ENCODE measurements around the gene CYP4A22.

CYP4A22 gene

DNA sequence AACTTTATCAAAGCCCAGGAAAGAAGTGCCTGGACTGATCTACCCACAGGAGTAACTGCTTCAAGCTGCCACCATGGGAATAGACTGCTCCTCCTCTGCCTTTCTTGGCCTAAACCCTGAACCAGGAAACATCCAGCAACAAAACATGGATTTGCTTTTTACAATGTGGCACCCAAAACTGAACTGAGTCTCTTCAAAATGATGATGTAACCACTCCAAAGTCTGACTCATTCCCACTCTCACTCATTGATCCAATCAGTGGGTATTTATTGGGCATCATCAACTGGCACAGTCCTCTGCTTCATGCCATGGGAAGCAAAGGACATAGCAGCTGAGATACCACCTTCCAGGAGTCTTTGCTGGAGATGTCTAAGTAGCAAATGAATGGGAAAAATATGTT lies 23.5 kb downstream of the CYP4A22 start:
- no peak for DNase-seq

- no peak for DNase-seq
Measured at GRCh38 chr1:47161298-47162040, 24.2 kb downstream of the CYP4A22 start.

DNA sequence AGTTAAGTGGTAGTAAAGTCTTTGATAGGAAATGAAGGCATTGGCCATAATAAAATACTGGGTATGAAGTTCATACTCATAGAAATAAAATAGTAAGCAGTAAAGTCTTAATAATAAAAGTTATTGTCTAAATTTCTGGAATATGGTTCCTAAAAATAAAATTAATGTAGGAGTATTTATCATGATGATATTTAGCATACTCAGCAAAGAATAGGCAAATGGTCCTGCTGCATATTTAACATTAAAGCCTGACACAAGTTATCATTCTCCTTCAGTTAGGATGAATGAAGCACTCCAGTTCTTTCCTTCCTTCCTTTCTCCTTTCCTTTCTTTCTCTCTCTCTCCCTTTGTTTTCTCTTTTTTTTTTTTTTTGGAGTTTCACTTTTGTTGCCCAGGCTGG lies 27.3 kb downstream of the CYP4A22 start:
- no peak for DNase-seq

GRCh38 chr1:47172782-47173181 lies 35.5 kb downstream of the CYP4A22 start:
- no peak for DNase-seq

GRCh38 chr1:47174656-47175020 lies 37.4 kb downstream of the CYP4A22 start:
- DNase-seq: no peak

DNA sequence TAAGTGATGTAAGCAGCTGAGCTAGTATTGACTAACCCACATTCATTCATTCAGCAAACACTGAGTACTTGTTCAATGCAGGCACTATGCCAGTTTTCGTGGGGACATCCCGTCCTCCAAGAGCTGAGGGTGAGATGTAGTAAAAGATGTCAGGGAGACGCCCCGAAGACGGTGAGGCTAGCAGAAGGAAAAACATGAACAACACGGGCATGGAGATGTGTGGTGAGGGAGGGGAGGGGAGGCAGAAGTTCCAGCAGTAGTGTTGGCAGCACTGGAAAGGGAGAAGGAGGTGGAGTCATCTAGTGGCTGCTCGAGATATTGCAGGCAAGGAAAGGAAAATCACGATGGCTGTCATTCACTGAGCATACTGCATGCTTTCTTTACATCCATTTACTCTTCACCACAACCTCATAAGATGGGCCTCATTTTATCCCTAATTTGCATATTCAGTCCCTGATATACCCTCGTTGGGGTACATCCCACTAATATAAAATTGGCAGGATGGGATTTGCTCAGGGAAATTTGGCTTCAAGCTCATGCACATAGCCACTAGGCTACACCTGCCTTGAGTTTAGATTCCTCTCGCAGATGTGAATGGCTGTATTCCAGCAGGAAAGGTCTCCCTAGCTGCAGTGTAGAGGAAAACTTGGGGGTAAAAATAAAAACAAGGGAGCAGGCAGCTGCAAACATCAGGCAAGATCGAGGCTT lies 38.1 kb downstream of the CYP4A22 start:
- no peak for DNase-seq

- DNase-seq: no peak
Measured at GRCh38 chr1:47178020-47178419, 40.8 kb downstream of the CYP4A22 start.

GRCh38 chr1:47178654-47179016 lies 41.4 kb downstream of the CYP4A22 start:
- no peak for DNase-seq

DNA sequence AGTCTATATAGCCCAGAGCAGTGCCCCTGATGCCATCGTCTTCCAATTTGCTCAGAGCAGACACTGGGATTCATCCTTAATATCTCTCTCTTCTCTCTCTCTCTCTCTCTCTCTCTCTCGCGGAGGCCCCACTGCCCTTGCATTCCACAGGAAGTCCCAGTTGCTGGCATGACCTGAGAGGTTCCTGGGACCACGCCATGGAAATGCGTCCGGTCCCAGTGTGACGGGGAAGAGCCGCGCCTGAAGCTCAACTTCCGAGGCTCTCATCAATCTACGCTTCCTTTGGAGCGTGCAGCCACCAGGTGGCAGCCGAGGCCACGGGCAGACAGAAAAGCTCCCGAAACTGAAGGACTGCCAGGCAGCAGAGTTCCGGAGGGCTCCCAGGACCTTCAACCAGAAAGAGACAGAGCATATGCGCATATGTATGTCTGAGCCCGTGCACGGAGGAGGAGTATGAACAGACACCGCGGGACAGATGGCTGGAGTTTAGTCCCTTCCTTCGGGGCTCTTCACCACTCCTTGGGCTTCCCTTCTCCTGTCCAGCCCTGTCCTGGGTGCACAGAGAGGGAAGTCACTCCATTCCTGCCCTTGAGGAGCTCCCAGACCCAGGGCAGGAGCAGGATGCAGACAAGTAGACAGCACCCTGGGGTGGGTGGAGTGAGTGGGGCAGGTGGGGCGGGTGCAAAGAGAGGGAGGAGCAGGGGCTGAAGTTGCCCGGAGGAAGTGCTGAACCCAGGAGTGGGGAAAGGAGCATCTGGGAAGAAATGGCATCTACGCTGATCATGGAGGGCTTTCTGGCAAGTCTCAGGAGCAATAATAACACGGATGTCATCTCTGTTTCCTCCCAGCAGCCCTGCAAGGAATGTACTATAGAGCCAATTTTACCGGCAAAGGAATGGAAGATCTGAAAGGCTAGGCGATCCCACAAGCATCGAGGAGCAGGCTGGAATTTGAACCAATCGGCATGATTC lies 42.1 kb downstream of the CYP4A22 start:
- no peak for DNase-seq

DNA sequence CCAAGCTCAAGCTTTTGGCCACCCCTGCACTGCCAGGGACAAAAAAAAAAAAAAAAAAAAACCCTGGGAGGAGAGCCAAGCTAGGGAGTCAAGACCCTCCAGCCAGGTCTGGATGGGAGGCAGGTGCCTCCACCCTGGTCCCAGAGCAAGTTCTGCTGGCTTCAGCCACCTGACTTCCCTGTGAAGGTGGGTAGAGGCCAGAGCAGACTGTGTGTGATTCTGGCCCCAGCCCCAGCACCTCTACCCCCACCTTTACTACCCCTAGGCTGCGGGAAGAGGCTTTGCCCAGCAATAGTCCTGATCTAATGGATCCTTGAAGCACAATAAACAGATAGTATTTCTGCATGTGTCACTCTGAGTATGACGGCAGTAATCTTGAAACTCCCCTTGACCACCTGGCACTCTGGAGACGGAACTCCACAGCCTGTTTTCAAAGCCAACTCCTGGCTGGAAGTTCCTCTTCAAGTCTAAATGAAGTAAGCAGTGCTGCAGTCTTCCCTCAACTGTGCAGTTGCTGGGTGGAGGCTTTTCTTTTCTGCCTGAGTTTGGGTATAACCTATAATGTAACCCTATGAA lies 42.8 kb downstream of the CYP4A22 start:
- no peak for DNase-seq

DNA sequence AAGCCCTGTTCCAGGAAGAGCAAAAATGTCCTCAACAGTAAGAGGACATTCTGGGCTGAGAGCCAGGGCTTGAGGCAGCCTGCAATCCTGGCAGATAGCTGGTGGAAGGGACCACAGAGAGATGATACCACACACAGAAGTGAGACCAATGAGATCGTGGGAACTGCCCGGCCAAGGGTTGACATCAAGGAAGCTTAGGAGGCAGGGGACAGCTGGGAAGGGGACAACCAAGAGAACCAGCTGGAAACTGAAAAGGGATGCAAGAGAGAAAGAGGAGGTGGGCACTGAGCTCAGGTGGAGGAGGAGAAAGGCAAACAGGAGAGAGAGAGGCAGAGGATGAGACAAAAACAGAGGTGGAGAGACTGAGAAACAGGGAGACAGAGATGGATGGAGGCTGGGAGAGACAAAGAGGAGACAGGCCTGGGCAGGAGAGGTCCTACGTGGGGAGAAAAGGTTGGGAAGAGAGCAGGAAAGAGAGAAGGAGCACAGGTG lies 43.4 kb downstream of the CYP4A22 start:
- DNase-seq: no peak

DNA sequence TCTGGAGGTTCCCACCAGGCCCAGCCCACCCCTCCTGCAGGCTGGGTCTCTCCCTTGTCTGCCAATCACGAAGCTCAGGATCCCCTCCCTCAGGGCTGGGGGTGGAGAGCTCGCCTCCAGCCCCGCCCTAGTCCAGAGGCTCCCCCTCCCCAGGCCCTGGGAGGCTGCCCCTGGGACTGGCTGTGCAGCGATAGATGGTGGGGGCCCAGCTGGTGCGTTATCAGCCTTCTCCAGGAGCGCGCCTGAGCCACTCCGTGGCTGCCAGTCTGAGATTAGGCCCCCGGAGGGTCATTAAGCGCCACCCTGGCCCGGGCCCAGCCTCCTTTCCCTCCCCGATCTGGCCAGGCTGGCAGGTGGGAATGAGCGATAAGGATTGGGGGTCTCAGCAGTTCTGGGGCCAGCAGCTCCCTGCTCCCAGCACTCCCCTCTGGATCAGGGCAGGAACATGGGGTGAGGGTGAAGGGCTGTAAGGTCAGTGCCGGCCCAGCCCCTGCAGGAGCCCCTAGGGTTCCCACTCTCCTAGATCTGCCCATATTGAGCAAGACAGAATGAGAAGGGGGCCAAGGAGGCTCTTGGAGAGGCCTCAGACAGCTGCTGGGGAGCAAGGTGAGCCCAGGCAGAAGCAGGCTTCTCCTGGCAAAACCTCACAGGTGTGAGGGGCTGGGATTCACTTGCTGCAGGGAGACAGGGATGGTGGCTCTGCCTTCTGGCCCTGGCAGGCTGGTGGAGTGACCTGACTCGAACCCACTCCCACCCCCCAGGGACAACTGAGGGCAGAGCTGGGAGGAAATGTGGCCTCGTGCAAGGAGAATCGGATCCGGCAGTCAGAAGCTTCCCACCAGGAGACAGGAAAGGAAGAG lies 44.1 kb downstream of the CYP4A22 start:
- no peak for DNase-seq

- no peak for DNase-seq
Measured at GRCh38 chr1:47181955-47182675, 44.9 kb downstream of the CYP4A22 start.

DNA sequence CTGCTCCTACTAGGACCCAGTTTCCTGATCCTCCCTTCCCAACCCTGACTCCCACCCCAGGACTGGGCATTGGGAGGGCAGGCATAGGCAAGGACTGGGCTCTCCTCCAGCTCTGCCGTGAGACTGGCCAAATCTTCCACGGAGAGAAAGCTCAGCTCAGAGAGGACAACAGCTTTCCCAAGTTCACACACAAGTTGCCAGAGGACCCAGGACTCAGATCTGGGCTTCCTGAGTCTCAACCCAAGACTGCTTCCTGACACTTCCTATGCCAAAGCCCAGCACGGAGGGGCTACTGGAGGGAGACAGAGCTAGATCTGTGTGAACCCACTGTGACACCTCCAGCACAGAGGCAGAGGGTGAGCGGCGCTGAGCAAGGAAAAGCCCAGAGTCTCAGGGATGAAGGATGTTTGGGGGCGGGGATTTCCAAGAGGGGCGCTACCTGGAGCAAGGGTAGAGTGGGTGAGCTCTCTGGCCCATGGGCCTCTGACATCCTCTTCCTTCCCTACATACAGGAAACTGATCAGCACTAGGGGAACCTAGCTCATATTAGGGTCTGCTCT lies 45.5 kb downstream of the CYP4A22 start:
- no peak for DNase-seq

DNA sequence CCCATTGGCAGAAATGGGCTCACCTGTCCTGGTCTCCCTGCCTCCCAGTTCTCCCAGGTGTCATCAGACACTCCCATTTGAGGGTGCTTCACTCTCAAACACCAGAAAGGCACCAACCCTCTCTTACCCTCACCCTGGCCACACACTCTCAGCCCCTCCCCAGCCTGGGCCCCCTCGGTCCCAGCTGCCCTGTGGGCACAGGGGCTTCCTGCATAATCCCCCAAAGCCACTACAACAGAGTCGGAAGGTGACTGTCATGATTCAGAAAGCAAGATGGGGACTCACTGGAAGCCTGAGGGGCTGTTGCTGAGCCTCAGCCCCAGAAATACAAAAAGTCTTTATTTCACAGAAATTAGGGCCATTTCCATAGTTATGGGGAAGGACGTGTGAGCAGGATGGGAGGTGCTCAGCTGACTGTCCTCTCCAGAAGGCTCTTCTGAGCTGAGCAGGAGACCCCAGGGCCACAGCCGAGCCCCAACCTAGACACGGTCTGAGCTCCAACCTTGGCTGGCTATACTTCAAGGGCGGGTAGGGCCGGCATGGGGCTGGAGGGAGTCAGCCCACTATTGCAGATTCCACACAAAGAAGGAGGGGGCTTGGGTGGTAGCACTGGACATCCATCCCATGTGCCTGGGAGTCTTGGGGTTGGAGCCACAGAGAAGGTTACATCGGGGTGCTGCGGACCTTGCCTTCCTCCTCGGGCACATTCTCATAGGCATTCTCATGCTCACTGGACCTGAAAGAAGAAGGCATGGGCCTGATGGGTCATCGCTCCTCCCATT lies 46.3 kb downstream of the CYP4A22 start:
- no peak for DNase-seq

DNA sequence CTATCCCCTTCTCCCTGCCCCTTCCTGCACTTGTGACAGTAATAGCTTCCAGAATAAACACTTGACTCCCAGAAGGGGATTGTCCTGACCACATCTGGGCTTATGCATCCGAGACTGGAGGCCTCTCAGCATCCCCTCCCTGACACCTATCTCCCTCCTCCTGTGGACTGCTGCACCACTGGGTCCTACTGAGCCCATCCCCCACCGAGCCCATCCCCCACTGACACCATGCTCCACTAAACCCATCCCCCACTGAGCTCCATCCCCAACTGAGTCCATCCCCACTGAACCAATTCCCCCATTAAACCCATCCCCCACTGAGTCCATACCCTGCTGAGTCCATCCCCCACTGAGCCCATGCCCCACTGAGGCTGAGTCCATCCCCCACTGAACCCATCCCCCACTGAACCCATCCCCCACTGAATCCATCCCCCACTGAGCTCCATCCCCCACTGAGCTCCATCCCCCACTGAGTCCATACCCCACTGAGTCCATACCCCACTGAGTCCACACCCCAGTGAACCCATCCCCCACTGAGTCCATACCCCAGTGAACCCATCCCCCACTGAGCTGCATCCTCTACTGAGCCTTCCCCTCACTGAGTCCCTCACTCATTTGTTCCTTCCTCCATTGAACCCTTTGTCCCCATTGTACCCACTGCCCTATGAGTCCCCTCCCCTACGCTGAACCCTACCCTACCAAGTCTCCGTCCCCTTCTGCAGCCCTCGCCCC lies 47.0 kb downstream of the CYP4A22 start:
- DNase-seq: no peak

- no peak for DNase-seq
Measured at GRCh38 chr1:47184822-47185677, 47.8 kb downstream of the CYP4A22 start.
